Measurements from ENCODE around the gene FOXO3.

- TF ChIP-seq, protein P1, sequence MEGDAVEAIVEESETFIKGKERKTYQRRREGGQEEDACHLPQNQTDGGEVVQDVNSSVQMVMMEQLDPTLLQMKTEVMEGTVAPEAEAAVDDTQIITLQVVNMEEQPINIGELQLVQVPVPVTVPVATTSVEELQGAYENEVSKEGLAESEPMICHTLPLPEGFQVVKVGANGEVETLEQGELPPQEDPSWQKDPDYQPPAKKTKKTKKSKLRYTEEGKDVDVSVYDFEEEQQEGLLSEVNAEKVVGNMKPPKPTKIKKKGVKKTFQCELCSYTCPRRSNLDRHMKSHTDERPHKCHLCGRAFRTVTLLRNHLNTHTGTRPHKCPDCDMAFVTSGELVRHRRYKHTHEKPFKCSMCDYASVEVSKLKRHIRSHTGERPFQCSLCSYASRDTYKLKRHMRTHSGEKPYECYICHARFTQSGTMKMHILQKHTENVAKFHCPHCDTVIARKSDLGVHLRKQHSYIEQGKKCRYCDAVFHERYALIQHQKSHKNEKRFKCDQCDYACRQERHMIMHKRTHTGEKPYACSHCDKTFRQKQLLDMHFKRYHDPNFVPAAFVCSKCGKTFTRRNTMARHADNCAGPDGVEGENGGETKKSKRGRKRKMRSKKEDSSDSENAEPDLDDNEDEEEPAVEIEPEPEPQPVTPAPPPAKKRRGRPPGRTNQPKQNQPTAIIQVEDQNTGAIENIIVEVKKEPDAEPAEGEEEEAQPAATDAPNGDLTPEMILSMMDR (conservative IDR thresholded peaks at IDR 0.05 in 1 of 2, IDR thresholded peaks at IDR 0.05 in 1 of 2; ENCODE audit: extremely low read depth in 1 of 2, insufficient read depth in 1 of 2, low read depth in 1 of 2, low read length in 2 of 2): no peak
- no peak for TF ChIP-seq EZH2 (IDR thresholded peaks at IDR 0.05; ENCODE audit: borderline replicate concordance, low read length)
Measured at GRCh38 chr6:108597572-108598304, 37.0 kb downstream of the FOXO3 start.

Data from mammary epithelial cell (primary cell).